ENCODE results near the gene CLEC16A. TPM values are rescaled to one million over a fixed set of nuclear protein-coding genes. Genes with fewer than 3 reads are reported as not detected.

CLEC16A gene
- polyA plus RNA-seq, 3 donors, result 3.4 to 12.0 (median 5.8) TPM

DNA sequence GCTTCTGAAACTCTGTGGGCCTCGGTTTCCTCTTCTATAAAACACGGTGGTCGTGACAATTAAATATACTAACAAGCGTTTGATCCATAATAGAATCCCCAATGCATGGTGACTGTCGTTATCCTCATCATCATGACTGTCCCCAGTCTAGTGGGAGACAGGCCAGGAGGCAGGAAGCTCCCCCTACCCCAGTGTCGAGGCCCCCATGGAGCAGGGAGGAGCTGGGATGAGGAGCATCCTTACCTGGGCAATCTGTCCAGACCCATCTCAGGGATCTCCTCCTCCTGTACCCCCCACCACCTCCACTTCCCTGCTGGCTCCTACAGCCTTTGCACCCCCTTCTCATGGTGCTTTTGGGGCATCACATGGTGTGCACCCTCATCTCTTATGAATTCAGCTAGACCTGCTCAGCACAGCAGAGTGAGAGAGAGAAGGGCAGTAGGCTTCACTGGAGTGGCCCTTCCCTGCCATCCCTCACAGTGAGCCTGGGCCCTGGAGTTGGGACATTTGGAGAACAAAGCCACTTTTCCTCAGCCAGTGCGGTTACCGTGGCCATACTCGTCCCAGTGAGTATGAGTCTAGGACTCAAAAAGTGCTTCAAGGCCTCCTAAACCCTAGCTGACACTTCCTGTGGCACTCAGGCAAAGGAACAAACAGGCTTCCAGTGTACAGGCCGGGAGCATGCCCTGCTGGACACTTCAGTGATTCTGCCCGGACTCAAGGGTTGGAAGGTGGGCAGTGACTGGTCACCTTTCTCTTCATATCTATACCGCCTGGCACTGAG is 148.6 kb downstream of the CLEC16A start:
- Mint-ChIP-seq H3K4me3 (no peak overlapping the region), H3K27me3 (ENCODE audit: low read depth in 3 of 3) (peaks cover 0 to 2% (median 0%) of the 10 kb centered on the region in 3 donors), H3K4me1 (peaks cover 19% of the 10 kb centered on the region), H3K36me3 (peaks cover 41 to 45% of the 10 kb centered on the region in 2 donors), H3K9me3 (peaks cover 0 to 1% (median 0%) of the 10 kb centered on the region in 7 donors), H3K27ac (no peak overlapping the region)
- no peak overlapping the region for H3K27ac ChIP-seq (ENCODE audit: low read depth in 1 of 2, low read length in 2 of 2)
- H3K4me2 ChIP-seq (replicated peaks; ENCODE audit: extremely low read depth, low read length, poor library complexity, severe bottlenecking), result no peak overlapping the region
- intact Hi-C loops (cut with micrococcal nuclease), result no loop called here
- no peaks in the 10 kb centered on the region for H3K9me3 ChIP-seq (replicated peaks in 1 of 2; ENCODE audit: control insufficient read depth in 1 of 2, insufficient read depth in 1 of 2, low read length in 2 of 2)
- no peaks in the 10 kb centered on the region for H3K79me2 ChIP-seq (ENCODE audit: insufficient read depth, low read length)
- H2AFZ ChIP-seq (ENCODE audit: insufficient read depth, low read depth, low read length, poor library complexity, severe bottlenecking), result no peak overlapping the region
- TF ChIP-seq CTCF (IDR thresholded peaks at IDR 0.05), result no peak
- peaks cover 9% of the 10 kb centered on the region for H4K20me1 ChIP-seq (ENCODE audit: insufficient read depth, low read length)
- no peak for DNase-seq
- H3K36me3 ChIP-seq (replicated peaks in 1 of 2; ENCODE audit: control insufficient read depth in 1 of 2, insufficient read depth in 2 of 2, low read length in 2 of 2), result peaks cover 0 to 47% of the 10 kb centered on the region in 2 donors
- H3K4me3 ChIP-seq (replicated peaks in 1 of 3; ENCODE audit: low read depth in 2 of 3, low read length in 3 of 3), result no peak overlapping the region
- no peaks in the 10 kb centered on the region for H3K27me3 ChIP-seq (ENCODE audit: control insufficient read depth in 2 of 2, insufficient read depth in 2 of 2, low read length in 2 of 2)
- H3K4me1 ChIP-seq (ENCODE audit: control insufficient read depth in 1 of 2, insufficient read depth in 2 of 2, low read length in 2 of 2), result peaks cover 8 to 17% of the 10 kb centered on the region in 2 donors
- WGBS (ENCODE audit: insufficient coverage), result 91% methylated on average over 5 of the region's 12 CpGs
- no peak overlapping the region for H3K9ac ChIP-seq (ENCODE audit: insufficient read depth, low read length, poor library complexity, severe bottlenecking)

DNA sequence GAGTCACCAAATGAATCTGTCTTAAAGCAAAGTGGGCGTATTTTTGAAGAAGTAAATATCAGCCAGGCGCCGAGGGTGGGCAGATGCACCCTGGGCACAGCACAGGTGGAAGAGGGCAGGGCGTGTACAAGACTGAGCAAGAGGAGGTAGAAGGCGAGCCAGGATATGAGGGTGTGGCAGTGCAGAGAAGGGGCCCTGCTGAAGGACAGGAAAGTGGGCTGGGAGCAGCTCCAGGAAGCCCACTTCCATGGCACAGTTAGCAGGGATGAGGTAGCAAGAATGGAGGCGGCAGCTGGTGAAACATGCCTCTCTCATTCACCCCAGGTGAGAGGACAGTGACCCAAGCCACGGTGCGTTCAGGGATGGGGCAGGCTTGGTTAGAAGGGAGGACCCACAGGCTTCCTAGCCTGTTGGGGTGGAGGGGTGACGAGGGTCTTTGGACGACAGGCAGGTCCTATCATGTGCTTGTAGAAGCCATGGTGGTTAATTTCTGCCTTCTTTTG is 149.3 kb downstream of the CLEC16A start:
- Histone ChIP-seq H3K4me1 (ENCODE audit: control insufficient read depth in 1 of 2, insufficient read depth in 2 of 2, low read length in 2 of 2) (peaks cover 8 to 17% of the 10 kb centered on the region in 2 donors), H4K20me1 (ENCODE audit: insufficient read depth, low read length) (peaks cover 9% of the 10 kb centered on the region), H3K27ac (ENCODE audit: low read depth in 1 of 2, low read length in 2 of 2) (no peak overlapping the region), H3K27me3 (ENCODE audit: control insufficient read depth in 2 of 2, insufficient read depth in 2 of 2, low read length in 2 of 2) (no peaks in the 10 kb centered on the region), H3K79me2 (ENCODE audit: insufficient read depth, low read length) (no peaks in the 10 kb centered on the region), H3K36me3 (replicated peaks in 1 of 2; ENCODE audit: control insufficient read depth in 1 of 2, insufficient read depth in 2 of 2, low read length in 2 of 2) (peaks cover 0 to 47% of the 10 kb centered on the region in 2 donors), H2AFZ (ENCODE audit: insufficient read depth, low read depth, low read length, poor library complexity, severe bottlenecking) (no peak overlapping the region), H3K9me3 (replicated peaks in 1 of 2; ENCODE audit: control insufficient read depth in 1 of 2, insufficient read depth in 1 of 2, low read length in 2 of 2) (no peaks in the 10 kb centered on the region), H3K4me3 (replicated peaks in 1 of 3; ENCODE audit: low read depth in 2 of 3, low read length in 3 of 3) (no peak overlapping the region), H3K9ac (ENCODE audit: insufficient read depth, low read length, poor library complexity, severe bottlenecking) (no peak overlapping the region), H3K4me2 (replicated peaks; ENCODE audit: extremely low read depth, low read length, poor library complexity, severe bottlenecking) (no peak overlapping the region)
- TF ChIP-seq CTCF (IDR thresholded peaks at IDR 0.05), result no peak
- H3K4me3 Mint-ChIP-seq, result no peak overlapping the region
- peaks cover 0 to 1% (median 0%) of the 10 kb centered on the region in 7 donors for H3K9me3 Mint-ChIP-seq
- H3K27me3 Mint-ChIP-seq (ENCODE audit: low read depth in 3 of 3), result peaks cover 0 to 2% (median 0%) of the 10 kb centered on the region in 3 donors
- intact Hi-C loops (cut with micrococcal nuclease), result no loop called here
- WGBS (ENCODE audit: insufficient coverage), result 57% methylated on average over 6 of the region's 10 CpGs
- peaks cover 44 to 45% of the 10 kb centered on the region in 2 donors for H3K36me3 Mint-ChIP-seq
- H3K4me1 Mint-ChIP-seq, result peaks cover 19% of the 10 kb centered on the region
- peak overlapping the region in 1 of 7 donors; percentile 63 for H3K27ac Mint-ChIP-seq
- no peak for DNase-seq

All from CD14-positive monocyte (primary cell).